GM18520 (cell line): Measurements from ENCODE around the gene RAD51B.
"Not testable (repeated sequence)": the region's sequence is repeated elsewhere in the genome, so short reads cannot be mapped to it uniquely, and the experiment has no call there.

Experiments used
- ATAC-seq: cut with Tn5 transposase; IDR thresholded peaks from one replicate; pipeline ENCODE4 v1.9.1; 2021; ENCODE audit not compliant: unreplicated experiment

RAD51B gene

DNA sequence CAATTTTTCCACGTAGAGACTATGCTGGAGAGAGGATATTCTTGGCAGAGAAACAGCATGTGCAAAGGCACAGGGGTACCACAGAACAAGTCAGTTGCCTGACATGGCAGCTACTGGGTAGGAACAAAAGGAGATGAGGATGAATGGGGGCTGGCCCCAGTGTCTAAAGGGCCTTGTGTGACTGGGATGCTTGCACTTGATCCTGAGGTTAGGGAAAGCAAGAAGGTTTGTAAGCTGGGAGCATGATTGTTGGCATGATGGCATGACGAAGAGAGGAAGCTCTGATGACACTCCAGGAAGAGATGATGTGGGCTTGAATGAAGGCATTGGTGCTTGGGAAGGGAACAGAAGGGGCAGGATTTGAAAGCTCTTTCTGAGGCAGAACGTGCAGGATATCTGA lies 834.2 kb downstream of the RAD51B start:
- ATAC-seq, result no peak

DNA sequence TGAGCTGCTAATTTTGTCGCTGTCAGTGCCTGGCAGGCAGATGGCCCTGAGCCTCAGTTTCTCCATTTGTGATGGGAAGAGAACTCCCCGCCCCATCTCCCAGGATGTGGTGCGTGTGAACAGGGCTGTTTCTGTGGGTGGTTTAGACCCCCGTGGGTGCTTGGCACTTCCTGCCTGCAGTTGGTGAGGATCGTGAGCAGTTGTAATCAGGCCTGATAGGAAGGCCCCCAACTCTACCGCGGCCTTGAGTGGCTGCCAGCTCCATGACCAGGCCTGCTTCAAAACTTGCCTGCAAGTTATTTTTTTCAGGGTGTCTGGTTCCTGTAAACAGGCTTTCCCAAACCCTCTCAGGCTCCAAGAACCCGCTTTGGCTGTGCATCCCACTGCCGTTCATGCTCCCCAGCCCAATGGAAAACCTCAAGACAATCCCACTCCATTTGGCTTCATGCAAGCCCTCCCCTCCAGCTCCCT lies 834.9 kb downstream of the RAD51B start:
- ATAC-seq, result no peak

DNA sequence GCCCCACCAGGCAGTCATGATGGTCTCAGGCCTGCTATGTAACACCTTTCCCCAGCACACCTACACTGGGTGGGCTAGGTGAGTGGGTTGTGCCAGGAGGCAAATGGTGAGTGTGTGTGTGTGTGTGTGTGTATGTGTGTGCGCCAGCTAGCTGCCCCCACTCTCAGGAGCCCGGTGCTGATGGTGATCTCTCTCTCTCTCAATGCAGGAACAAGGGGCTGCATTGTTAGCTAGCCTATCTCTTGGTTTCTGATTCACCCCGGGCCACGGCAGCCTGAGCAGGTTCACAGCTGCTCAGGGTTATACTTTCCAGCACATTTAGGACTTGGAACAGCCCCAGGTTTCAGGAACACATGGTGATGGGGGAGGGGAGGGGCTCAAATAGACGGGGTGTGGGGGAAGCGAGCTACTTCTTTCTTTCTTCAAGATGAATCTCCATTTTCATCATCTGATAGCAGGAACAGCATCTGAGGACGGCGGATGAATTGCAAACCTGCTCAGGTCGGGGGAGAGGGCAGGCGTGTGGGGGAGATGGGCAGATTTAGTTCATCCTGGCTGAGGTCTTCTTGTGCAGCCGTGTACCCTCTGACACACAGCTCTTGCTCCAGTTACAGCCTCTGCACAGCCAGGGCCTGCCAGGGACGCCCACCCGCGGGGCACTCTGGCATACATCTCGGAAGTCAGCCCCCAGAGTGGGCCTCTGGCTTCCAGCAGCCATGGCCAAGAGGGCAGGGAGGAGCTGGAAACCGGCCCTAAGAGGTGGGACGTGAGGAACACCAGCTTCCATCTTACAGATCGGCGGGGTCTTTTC lies 835.6 kb downstream of the RAD51B start:
- ATAC-seq, result no peak

DNA sequence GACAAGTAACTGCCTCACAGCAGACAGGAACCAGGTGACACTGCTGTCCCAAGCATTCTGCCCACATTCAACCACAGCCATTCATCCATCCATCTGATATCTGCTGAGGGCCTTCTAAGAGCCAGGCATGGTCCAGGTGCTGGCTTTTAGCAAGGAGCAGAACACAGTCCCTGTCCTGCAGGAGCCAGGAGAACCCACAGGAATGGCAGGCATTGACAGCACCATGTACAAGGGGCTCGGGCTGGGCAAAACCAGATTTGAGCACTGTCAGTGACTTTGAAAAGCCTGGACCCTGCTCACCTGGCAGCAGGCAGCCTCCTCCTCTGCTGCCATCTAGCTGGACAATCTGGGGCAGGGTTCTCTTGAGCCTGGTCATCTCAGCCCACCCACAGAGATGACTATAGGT lies 836.3 kb downstream of the RAD51B start:
- no peak for ATAC-seq

DNA sequence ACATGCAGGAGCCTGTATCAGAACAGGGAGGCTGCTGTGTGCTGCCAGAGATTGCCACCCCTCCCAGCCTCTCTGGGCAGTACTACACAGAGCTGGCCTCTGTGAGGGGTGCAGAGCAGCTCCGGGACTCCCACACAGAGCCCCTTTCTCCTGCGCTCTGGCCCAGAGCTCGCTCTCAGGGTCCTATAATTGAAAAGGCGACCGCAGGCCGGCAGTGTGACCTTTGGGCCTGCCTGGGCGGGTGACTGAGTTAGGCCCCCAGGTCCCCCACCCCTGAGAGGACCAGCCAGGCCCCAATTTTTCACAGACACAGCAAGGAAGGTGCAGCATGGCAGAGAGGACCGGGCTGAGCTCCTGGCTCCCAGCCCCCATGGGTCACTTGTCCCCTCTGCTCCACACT lies 836.9 kb downstream of the RAD51B start:
- ATAC-seq, result no peak

DNA sequence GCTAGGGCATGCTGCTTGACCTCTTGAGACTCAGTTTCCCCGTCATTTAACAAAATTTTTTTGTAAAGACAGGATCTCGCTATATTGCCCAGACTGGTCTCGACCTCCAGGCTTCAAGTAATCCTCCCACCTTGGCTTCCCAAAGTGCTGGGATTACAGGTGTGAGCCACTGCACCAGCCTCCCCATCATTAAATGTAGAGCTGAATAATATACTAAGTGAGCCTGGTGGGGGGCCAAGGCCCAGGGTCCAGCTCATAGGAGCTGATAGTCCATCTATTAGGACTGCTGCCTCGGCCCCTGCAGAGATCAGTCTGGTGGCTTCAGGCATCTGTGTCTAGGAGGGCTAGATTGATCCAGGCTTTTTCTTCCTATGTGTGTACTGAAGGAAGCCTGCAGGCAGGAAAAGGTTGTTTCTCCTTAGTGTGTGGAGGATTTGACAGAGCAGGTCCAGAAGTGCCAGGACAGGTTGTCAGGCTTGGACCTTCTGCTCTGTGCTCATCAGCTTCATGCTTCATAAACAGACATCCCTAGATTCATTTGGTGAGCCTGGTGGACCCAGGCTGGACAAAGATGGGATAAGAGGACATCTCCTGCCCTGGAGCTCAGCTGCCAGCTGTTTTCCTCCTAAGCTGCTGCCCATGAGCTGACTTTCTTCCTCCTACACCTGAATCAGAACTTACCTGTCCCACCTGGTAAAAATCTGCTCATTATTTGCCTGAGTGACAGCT lies 837.9 kb downstream of the RAD51B start:
- ATAC-seq, result no peak

DNA sequence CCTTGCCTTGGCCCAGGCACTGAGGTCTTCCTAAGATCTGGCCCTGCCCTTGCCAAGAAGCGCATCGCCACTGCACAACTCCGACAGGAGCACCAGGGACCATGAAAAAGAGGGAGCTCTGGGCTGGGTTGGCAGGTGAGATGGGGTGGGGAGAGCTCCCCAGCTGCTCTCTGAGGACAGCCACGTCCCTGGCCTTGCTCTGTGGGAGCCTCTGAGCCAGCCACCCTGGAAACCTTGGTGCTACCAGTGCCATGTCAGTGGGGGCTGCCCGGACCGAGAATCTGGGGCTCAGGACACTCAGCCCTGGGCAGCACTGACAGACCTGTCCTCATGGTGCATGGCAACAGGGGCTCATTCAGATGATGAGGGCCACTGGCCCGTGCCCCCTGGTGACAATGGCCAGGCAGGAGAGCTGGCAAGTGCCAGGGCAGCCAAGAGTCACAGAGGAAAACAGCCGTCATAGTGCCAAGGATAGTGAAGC lies 838.5 kb downstream of the RAD51B start:
- ATAC-seq, result no peak

DNA sequence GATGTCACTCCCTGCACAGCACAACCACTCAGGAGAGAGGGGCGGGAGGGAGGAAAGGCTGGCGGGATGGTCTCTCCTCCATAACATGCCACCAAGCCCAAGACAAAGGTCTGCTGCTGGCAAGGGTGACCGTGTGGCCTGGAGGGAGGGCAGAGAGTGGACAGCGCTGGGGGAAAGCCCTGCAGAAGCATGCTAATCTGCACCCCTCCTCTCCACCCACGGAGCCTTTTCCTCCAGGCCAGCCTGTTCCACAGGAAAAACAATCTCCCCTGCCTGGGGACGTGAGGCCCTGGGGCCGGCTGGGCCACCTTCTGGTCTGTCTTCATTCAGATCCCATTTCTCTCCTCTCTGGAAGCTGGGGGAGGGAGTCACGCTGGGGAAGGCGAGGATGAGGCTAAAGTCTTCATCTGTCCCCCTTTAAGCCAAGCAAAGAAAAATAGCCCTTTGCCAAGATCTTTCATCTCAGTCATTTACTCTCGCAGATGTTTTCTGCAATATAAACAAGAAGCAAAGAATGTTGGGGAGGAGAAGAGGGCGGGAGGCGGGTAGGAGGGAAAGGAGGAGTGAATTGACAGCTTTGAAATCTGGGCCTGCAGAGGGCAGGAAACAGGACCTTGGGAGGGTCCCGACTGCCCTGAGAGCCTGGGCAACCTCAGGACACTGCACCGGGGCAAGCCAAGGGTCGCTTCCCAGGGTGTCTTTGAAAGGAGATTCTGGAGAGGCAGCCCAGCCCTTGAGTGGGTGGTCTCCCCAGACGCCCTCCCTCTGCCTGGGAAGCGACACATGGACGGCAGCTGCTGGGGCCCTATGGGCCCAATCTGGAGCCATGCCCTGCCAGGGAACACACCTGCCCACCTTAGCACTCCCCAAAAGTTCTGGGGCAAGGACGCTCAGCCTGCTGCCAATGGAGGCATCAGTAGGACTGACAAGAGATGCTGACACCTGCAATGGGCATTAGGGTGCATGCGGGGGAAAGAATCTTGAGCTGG lies 839.7 kb downstream of the RAD51B start:
- ATAC-seq, result no peak

DNA sequence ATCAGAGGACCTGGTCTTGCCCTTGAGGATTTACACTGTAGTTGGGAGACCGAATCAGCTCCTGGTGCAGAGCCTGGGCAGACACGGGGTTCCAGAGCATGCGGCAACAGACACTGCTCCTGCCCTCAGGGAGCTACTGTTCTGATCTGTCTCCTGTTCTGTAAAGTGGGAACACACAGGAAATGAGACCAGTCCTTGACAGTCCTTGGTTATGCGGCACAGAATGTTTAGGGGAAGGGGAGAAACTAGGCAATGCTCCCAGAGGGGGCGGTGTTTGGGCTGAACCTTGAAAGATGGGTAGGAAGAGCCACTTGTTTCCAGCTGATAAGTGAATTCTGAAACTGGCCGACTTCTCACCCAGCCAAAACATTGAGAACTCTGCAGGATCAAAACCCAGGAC lies 840.9 kb downstream of the RAD51B start:
- ATAC-seq, result no peak

DNA sequence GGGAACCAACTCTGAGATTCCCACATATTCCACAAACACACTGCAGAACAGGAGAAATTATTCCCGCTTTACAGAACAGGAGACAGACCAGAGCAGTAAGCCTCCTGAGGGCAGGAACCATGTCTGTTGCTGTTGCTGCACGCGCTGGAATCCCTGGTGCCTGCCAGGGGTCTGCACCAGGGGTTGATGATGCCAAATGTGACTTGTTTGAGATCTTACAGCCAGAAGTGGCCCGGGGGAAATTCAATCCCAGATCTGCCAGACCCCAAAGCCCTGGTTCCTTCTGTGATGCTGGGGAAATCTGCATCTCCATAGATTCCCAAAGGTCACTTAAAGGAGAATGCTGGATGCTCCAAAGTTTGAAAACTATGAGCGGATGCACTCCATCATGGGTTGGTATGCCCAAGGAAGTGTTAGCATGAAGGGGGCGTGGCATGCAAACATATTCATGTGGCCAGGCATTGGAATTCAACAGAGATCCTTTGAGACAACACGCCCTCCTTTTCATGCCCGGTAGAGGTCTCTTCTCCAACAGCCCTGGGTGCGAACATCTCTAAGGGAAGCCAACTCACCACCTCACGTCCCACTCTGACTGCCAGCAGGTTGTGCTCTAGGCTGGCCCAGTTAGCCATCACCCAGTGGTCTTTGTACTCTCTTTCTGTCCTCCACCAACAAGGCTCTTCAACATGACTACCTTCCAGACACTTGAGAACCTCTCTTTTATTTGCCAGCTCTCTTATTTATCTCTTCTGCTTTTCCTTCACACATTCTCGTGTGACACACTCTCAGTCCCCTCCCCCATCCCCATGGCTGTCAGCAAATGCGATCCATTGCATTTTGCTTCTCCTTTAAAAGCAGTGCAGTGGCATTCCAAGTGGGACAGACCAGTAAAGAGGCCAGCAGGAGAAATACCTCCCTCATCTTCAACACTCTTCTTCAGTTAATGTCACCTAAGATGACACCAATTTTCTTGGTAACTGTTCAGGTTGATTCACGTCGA lies 841.9 kb downstream of the RAD51B start:
- no peak for ATAC-seq

DNA sequence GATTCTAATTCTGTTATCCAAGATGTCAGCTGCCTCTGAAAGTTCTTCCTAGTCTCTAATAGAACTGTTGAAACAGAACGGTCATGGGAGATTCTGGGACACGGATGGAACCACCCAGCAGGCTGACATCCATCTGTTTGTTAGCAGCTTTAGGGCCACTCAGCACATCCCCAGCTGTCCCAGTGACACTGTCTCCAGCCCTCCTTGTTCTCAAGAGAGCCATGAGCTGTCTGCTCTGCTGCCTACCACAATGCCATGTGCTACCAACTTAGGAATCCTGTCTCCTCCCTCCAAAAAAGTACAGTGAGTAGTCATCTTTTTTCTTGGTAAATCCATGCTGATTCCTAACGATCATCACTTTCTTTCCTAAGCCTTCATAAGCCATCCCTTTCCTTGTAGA lies 842.8 kb downstream of the RAD51B start:
- no peak for ATAC-seq

DNA sequence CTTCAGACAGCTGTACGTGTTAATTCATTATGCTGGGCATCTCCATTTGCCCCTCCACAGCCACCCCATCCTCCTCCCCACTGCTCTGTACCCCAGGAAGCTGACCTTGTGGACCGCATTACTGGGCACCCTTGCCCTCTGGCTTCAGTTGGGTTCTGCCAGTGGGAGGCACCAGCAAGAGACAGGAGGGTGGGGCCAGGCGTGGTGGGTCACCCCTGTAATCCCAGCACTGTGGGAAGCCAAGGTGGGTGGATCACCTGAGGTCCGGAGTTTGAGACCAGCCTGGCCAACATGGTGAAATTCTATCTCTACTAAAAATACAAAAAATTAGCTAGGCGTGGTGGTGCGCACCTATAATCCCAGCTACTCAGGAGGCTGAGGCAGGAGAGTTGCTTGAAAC lies 843.2 kb downstream of the RAD51B start:
- not testable (repeated sequence) for ATAC-seq

DNA sequence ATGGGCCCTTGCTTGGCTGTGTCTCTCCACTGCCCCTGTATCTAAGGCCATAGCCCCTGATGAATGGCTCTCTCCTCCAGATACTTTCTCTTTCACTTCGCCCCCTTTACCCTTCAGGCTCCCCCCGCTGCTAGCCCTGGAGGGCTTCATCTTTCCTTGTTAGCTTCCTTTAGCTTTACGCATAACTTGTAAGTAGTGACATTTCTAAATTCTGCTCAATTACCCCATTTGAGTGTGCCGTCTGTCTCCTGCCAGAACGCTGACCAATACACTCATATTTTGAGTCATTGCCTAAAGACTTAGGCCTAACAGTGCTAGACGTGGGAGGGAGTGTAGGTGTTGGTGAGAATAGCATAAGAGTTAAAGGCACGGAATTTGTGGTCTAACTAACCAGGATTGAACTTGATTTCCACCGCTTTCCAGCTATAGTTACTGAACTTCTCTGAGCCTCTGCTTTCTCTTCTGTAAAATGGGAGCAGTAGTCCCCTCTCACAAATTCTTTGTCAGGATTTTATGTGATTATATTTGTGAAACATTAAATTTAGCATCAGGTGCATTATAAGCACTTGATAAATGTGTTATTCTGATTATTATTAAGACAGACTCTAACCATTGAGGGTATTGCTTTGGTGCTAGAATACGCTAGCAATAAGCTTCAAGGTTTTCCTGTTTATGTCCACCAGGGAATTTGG lies 844.0 kb downstream of the RAD51B start:
- peak; percentile 78 for ATAC-seq

DNA sequence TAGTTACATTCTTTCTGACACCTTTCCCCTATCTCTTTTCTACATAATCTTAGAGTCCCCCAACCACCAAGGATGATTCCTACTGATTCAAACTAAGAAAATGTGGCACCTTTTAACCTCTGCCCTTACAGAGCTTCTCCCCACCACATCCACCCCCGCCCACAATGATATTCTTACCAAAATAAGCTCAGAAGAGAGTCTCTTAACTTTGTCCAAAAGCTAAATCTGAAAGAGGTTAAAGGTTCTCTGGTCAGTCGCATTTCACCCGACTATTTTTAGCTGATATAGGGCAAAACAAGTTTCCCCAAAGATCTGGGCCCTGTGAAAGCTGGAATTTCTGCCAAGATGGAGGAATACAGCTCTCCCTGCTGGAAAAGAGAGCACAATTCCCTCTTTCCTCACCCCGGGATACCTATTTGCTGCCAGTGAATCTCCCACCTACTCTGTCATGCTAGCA lies 844.7 kb downstream of the RAD51B start:
- ATAC-seq, result no peak

DNA sequence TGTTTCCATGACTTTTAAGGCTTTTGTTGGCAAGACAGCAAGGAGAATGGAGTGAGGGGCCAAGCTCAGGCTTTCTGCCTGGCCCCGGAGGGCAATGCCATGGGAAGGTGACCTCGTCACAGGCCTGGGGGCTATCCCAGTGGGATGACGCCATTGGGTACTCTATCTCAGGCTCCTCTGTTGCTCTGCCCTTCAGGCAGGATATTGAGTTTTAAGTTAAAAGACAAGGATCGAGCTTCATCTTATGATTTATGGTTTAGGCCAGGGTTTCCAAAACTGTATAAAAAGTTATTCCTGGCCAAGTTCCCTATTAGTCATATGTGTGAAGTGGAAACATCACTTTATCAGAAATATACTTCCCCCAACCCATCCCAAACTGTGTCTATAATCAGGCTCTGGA lies 845.6 kb downstream of the RAD51B start:
- ATAC-seq, result no peak

DNA sequence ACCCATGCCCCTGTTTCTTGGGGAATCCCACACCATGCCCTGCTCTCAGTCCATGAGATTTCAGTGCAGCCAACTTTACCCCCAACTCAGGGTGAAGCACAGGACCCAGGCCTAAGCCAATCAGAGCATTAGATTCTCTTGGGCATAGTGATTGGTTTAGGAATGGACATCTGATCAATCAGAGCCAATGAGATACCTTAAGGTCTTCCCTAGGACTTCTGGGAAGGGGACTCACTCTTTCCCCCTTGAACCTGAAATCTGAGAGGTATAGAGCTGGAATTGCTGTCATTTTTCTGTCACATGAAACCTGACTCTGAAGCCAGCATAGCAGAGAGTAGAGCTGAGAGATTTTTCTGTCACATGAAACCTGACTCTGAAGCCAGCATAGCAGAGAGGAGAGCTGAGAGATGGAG lies 846.2 kb downstream of the RAD51B start:
- no peak for ATAC-seq

DNA sequence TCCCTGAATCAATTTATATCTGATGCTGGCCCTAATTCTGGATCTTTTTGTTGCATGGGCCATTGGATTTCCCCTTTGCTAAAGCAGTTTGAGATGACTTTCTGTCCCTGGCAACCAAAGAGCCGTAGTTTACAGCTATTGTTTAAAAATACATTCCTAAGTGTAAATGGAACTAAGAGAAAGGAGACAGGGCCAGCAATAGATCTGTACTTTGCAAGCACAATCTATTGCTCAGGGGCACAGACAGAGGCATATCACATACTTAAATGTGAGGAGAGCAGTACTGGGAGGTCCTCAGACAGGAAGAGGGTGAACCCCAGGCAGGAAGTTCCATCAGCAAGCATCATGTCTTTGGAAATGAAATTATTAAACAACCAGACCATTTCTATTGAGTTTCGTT lies 846.7 kb downstream of the RAD51B start:
- no peak for ATAC-seq

DNA sequence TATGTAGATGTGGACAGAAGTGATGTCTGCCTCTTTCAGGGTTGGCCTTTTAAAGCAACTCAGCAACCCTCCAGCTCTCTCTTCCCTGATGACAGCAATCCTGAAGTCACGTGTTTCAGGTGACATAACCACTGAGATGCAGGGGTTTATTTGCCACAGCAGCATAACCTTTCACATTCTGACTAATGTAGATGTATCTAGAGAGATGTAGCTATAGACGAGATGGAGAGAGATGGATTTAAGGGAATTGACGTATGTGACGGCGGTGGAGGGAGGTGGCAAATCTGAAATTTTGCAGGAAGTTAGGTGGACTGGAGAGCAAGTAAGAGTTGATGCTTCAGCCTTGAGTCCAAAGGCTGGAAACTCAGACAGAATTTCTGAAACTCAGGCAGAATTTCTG lies 847.3 kb downstream of the RAD51B start:
- ATAC-seq, result no peak

DNA sequence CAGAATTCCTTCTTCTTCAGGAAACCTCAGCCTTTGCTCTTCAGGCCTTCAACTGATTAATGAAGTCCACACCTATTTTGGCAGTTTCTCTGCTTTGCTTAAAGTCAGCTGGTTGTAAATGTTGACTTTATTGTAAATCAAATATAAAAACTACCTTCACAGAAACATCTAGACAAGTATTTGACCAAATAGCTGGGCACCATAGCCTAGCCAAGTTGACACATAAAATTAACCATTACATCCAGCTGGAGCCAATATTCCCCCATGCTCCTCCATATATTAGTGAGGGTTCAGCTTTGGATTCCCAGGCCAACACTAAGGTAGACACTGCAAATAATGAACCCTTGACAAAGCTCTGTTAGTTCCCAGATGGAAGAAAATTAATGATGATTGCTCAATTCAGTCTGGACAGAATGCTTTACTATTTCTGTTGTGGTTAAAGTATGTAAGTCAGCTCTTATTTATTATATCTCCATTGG lies 847.8 kb downstream of the RAD51B start:
- ATAC-seq, result no peak
